CD4-positive, alpha-beta T cell treated with Interleukin-17A for 4 hours (primary cell): Measurements from ENCODE around the gene UBAP1.

Source experiments
- DNase-seq: peaks from one replicate; pipeline ENCODE4 v3.0.0-alpha.2; 2020; ENCODE audit warnings: mixed read lengths

UBAP1 gene

GRCh38 chr9:34178436-34179212, at the start of gene UBAP1:
Gene UBAP1 (plus strand): TSS chr9:34179043. CDS start chr9:34220915, 41,872 bp downstream.
- peak; percentile 95 for DNase-seq

- no peak for DNase-seq
These were observed 47.3 kb upstream of the UBAP1 start for GRCh38 chr9:34131571-34131970.

- no peak for DNase-seq
These were observed 45.4 kb upstream of the UBAP1 start for GRCh38 chr9:34133436-34133949.

- DNase-seq: no peak
These were observed 44.3 kb upstream of the UBAP1 start for GRCh38 chr9:34134521-34134920.

DNA sequence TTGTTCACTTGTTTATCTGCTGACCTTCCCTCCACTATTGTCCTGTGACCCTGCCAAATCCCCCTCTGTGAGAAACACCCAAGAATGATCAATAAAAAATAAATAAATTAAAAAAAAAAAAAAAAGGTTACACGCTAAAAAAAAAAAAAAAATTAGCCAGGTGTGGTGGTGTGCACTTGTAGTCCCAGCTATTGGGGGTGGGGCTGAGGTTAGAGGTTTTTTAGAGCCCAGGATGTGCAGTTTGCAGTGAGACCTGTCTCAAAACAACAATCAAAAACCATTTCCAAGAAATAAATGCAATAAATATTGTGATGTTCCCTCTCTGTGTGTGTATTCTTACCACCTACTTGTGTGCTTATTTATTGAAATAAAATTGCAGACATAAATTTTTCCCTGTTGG, 40.2 kb upstream of the UBAP1 start:
- peak; percentile 14 for DNase-seq

DNA sequence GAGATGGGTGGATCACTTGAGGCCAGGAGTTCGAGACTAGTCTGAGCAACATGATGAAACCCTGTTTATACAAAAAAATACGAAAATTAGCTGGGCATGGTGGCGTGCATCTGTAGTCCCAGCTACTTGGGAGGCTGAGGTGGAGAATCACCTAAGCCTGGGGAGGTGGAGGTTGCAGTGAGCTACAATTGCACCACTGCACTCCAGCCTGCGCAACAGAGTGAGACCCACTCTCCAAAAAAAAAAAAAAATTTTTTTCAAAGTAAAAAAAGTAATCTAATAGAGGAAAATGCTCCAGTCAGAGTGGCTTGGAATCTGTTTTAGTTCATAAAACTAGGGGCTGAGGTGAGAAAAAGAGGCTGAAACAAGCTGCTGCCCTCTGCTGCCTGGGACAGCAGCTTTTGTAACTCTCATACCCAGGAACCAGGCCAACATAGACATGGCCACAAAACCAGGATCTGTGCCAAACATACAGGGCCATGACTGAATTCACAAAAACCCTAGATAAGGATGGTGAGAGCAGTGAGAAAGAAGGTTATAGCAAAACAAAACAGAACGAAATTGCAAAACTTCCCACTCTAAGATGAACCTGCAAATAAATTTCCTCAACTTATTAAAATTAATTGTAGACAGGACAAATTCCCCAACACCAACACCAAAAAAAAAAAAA, 39.2 kb upstream of the UBAP1 start:
- DNase-seq: no peak

- no peak for DNase-seq
These were observed 38.0 kb upstream of the UBAP1 start for GRCh38 chr9:34140853-34141252.

GRCh38 chr9:34143116-34143515, 35.7 kb upstream of the UBAP1 start:
- no peak for DNase-seq

DNA sequence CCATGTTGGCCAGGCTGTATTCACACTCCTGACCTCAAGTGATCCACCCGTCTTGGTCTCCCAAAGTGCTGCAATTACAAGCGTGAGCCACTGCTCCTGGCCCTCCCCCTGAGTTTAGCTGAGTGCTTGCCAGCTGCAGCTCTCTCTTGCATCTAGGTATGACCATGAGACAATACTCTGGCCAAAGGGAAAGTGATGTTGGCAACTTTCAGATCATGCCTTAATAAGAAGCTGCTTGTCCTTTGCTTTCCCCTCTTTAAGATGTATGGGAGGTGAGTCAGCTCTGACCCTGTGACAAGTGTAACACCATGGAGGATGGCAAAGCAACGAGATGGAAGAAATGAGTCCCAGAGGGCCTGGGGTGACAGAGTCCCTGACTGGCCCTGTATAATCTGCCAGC, 33.7 kb upstream of the UBAP1 start:
- DNase-seq: no peak

GRCh38 chr9:34151398-34151797, 27.4 kb upstream of the UBAP1 start:
- DNase-seq: no peak

DNA sequence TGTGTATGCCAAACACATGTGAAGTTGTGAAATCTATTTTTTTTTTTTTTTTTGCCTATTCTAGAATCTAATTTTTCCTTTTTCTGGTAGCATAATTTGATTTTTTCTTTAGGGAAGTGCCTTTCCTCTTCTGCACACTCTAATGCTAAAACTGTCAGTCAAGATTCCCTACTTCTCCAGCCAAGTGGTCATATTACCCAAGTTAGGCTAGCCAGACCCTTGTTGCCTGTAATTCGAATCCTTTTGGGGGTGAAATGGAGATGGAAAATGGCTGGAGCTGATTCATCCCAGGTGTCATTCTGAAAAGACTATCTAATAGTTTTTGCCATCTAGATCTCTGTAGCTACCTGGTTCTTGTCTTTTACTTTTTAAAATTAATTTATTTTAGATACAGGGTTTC, 24.8 kb upstream of the UBAP1 start:
- no peak for DNase-seq

GRCh38 chr9:34157318-34157717, 21.5 kb upstream of the UBAP1 start:
- no peak for DNase-seq

GRCh38 chr9:34157898-34158297, 20.9 kb upstream of the UBAP1 start:
- no peak for DNase-seq

DNA sequence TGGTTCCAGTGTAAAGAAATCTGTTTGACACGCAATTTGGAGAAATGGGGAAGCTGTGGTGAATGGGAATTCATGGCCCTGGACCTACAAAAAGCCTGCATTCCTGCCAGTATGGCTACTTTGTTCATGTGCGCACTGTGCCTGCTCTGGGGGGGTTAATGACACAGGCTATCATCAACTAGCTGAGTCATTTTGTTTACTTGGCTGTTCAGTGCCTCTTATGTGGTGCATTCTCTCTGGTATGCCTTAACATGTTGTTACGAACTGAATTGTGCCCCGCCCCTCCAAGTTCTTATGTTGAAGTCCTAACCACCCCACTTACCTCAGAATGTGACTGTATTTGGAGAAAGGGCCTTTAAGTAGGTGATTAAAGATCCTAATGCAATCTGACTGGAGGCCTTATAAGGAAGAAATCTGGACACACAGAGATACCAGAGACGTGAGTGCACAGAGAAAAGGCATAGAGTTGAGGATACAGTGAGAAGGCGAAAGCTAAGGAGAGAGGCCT, 20.4 kb upstream of the UBAP1 start:
- DNase-seq: no peak

- DNase-seq: no peak
These were observed 15.4 kb upstream of the UBAP1 start for GRCh38 chr9:34163434-34163833.

DNA sequence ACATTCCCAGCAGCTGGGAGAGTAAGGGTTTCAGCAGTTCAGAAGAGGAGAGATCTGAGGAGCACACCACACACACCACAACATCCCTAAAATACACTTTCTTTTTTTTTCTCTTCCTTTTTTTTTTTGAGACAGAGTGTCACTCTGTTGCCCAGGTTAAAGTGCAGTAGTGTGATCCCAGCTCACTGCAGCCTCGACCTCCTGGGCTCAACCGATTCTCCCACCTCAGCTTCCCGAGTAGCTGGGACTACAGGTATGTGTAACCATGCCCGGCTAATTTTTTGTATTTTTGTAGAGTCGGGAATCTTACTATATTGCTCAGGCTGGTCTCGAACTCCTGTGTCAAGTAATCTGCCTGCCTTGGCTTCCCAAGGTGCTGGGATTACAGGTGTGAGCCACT, 9.7 kb upstream of the UBAP1 start:
- DNase-seq: no peak

- DNase-seq: no peak
These were observed 8.4 kb upstream of the UBAP1 start for GRCh38 chr9:34170237-34170991.

GRCh38 chr9:34171753-34172535, 6.9 kb upstream of the UBAP1 start:
- DNase-seq: peak; percentile 63

DNA sequence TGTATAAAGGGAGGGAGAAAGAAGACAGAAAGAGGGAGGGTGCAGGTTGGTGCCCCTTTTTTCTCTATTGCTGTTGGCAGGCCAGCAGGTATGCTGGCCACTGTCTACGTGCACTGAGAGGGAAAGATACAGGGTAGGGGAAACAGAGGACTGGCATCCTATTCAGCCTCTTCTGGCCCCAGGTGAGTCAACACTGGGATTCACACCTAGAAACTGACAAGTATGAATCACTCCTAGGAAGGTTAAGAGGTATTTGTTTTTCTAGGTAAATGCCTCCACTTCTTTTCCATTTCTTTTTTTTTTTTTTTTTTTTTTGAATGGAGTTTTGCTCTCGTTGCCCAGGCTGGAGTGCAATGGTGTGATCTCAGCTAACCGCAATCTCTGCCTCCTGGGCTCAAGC, 2.8 kb upstream of the UBAP1 start:
- no peak for DNase-seq

- no peak for DNase-seq
These were observed 1.0 kb upstream of the UBAP1 start for GRCh38 chr9:34177593-34178435.
